GM23248 (cell line): ENCODE data around the gene MAP4K1. TPM values are rescaled to one million over a fixed set of nuclear protein-coding genes. Genes with fewer than 3 reads are reported as not detected.
"Not testable (repeated sequence)": the region's sequence is repeated elsewhere in the genome, so short reads cannot be mapped to it uniquely, and the experiment has no call there.

Experiments
- DNase-seq: peaks from one replicate; pipeline ENCODE4 v3.0.0-alpha.2; 2015
- H2AFZ ChIP-seq: fragments of 200-600 bp; sonication (generic); 2 replicates; pipeline ENCODE4 v1.6.1; 2016; ENCODE audit warnings: antibody characterized with exemption
- H3F3A ChIP-seq: fragments of 200-600 bp; sonication (generic); 2 replicates; pipeline ENCODE4 v1.6.1; 2016; ENCODE audit warnings: mild to moderate bottlenecking, antibody characterized with exemption, mixed run types; ENCODE audit not compliant: insufficient read depth
- H3K27ac ChIP-seq: fragments of 200-600 bp; sonication (generic); 2 replicates; pipeline ENCODE4 v1.5.1; 2016; ENCODE audit warnings: mild to moderate bottlenecking
- H3K27me3 ChIP-seq: fragments of 200-600 bp; sonication (generic); replicated peaks from 2 replicates; pipeline ENCODE4 v1.6.1; 2016; ENCODE audit warnings: mild to moderate bottlenecking; ENCODE audit not compliant: insufficient read depth
- H3K36me3 ChIP-seq: fragments of 200-600 bp; sonication (generic); 2 replicates; pipeline ENCODE4 v1.6.1; 2016; ENCODE audit warnings: low read depth, mild to moderate bottlenecking
- H3K4me1 ChIP-seq: fragments of 200-600 bp; sonication (generic); 2 replicates; pipeline ENCODE4 v1.6.1; 2016; ENCODE audit warnings: mild to moderate bottlenecking; ENCODE audit not compliant: insufficient read depth
- H3K4me2 ChIP-seq: fragments of 200-600 bp; sonication (generic); one replicate; pipeline ENCODE4 v1.6.1; 2016; ENCODE audit warnings: mild to moderate bottlenecking; ENCODE audit not compliant: unreplicated experiment
- H3K4me3 ChIP-seq: fragments of 200-600 bp; sonication (generic); 2 replicates; pipeline ENCODE4 v1.5.1; 2016; ENCODE audit warnings: mild to moderate bottlenecking
- H3K79me2 ChIP-seq: fragments of 200-600 bp; sonication (generic); 2 replicates; pipeline ENCODE4 v1.6.1; 2016; ENCODE audit warnings: mild to moderate bottlenecking; ENCODE audit not compliant: insufficient read depth
- H3K9ac ChIP-seq: fragments of 200-600 bp; sonication (generic); 2 replicates; pipeline ENCODE4 v1.6.1; 2016; ENCODE audit warnings: mild to moderate bottlenecking
- H3K9me2 ChIP-seq: fragments of 200-600 bp; sonication (generic); 2 replicates; pipeline ENCODE4 v1.6.1; 2016; ENCODE audit warnings: mixed run types, mild to moderate bottlenecking, moderate library complexity; ENCODE audit not compliant: insufficient read depth
- H3K9me3 ChIP-seq: fragments of 200-600 bp; sonication (generic); one replicate; pipeline ENCODE4 v1.6.1; 2017; ENCODE audit warnings: low read depth
- H4K20me1 ChIP-seq: fragments of 200-600 bp; sonication (generic); 2 replicates; pipeline ENCODE4 v1.6.0; 2016; ENCODE audit not compliant: insufficient read depth
- EZH2 ChIP-seq: fragments of 200-600 bp; sonication (generic); IDR thresholded peaks from 2 replicates; pipeline ENCODE4 v1.6.1; 2018; ENCODE audit warnings: antibody characterized with exemption, mild to moderate bottlenecking; ENCODE audit not compliant: insufficient read depth, poor library complexity, severe bottlenecking
- EZH2phosphoT487 ChIP-seq: fragments of 200-600 bp; sonication (generic); IDR thresholded peaks from 2 replicates; pipeline ENCODE4 v1.6.1; 2018; ENCODE audit warnings: antibody characterized with exemption, moderate library complexity, mild to moderate bottlenecking, low read depth; ENCODE audit not compliant: insufficient read depth
- WGBS, 2 experiments: methylation state at CpG; one replicate each; pipeline ENCODE4 v1.1.6; 2015 to 2017; ENCODE audit warnings: low lambda C conversion rate in 2 of 2, low coverage in 1 of 2; ENCODE audit errors: missing lambda C conversion rate in 2 of 2; 5-methylcytosine and 5-hydroxymethylcytosine counted together
- in situ Hi-C: fragments of 300-500 bp; cut with MboI; formaldehyde crosslinking; loops from 2 replicates; pipeline ENCODE4 v1.15.0; 2020
- polyA plus RNA-seq: library from polyadenylated mRNA; unstranded; fragments of >200 nt; fragmentation: Nextera tagmentation; extraction: Ambion mirVana; gene quantifications from 2 replicates; pipeline ENCODE4 v1.2.1, GENCODE V29; 2016
- total RNA-seq: library from RNA; depleted of rRNA; stranded (reverse); fragments of >200 nt; shearing (Covaris generic); gene quantifications from 2 replicates; pipeline ENCODE4 v1.2.3, GENCODE V29; 2014

The MAP4K1 gene
- total and polyA plus RNA-seq, 2 experiments from 2014 or later, result 0.63 TPM; not detected in 1

GRCh38 chr19:38614289-38614688 is 3.5 kb downstream of the MAP4K1 start:
- no peak overlapping the region for H2AFZ ChIP-seq
- no peaks in the 10 kb centered on the region for H3K27me3 ChIP-seq
- no peak for TF ChIP-seq EZH2
- TF ChIP-seq EZH2phosphoT487, result no peak
- no peak for DNase-seq
- in situ Hi-C loops, result no loop called here
- no peaks in the 10 kb centered on the region for H3K9me2 ChIP-seq
- no peaks in the 10 kb centered on the region for H3K4me1 ChIP-seq
- H3K9ac ChIP-seq, result no peak overlapping the region
- peaks cover 3% of the 10 kb centered on the region for H3K79me2 ChIP-seq
- H3F3A ChIP-seq, result no peaks in the 10 kb centered on the region
- no peak overlapping the region for H3K4me3 ChIP-seq
- 40 to 65% methylated on average over 3 of the region's 3 CpGs for WGBS, 2 experiments
- no peaks in the 10 kb centered on the region for H3K9me3 ChIP-seq
- H3K27ac ChIP-seq, result no peak overlapping the region
- H3K36me3 ChIP-seq, result no peaks in the 10 kb centered on the region
- no peak overlapping the region for H3K4me2 ChIP-seq
- H4K20me1 ChIP-seq, result no peaks in the 10 kb centered on the region

- 53 to 54% methylated on average over 6 of the region's 6 CpGs for WGBS, 2 experiments
- H3K36me3 ChIP-seq, result no peaks in the 10 kb centered on the region
- in situ Hi-C loops, result no loop called here
Measured at GRCh38 chr19:38606131-38606530, 11.6 kb downstream of the MAP4K1 start.

GRCh38 chr19:38602856-38603255 is 14.9 kb downstream of the MAP4K1 start:
- H3K36me3 ChIP-seq, H3K27me3 ChIP-seq, H2AFZ ChIP-seq, H3K9me2 ChIP-seq, H3K27ac ChIP-seq, H3K4me3 ChIP-seq, in situ Hi-C loops, H3K79me2 ChIP-seq, H3F3A ChIP-seq, H4K20me1 ChIP-seq, H3K4me2 ChIP-seq, DNase-seq, H3K4me1 ChIP-seq, H3K9me3 ChIP-seq, H3K9ac ChIP-seq: not testable (repeated sequence)
- 91 to 96% methylated on average over 5 of the region's 5 CpGs for WGBS, 2 experiments

More at GRCh38 chr19:38606131-38606530, 11.6 kb downstream of the MAP4K1 start:
- Histone ChIP-seq H3K4me2 (no peak overlapping the region), H3K79me2 (no peaks in the 10 kb centered on the region), H2AFZ (no peak overlapping the region), H3K4me1 (no peaks in the 10 kb centered on the region), H3K4me3 (no peak overlapping the region), H3K9ac (no peak overlapping the region), H3K27me3 (no peaks in the 10 kb centered on the region), H3F3A (peaks cover 8% of the 10 kb centered on the region; the same call in 1 of the 2 replicates), H3K27ac (no peak overlapping the region), H3K9me3 (no peaks in the 10 kb centered on the region), H3K9me2 (no peaks in the 10 kb centered on the region), H4K20me1 (no peaks in the 10 kb centered on the region)
- no peak for DNase-seq
- no peak for TF ChIP-seq EZH2

GRCh38 chr19:38599722-38600121 is 18.0 kb downstream of the MAP4K1 start:
- Histone ChIP-seq H3K27ac (no peak overlapping the region), H4K20me1 (no peaks in the 10 kb centered on the region), H2AFZ (no peak overlapping the region), H3K27me3 (no peaks in the 10 kb centered on the region), H3K4me1 (no peaks in the 10 kb centered on the region), H3K79me2 (no peaks in the 10 kb centered on the region), H3K9ac (no peak overlapping the region), H3K36me3 (no peaks in the 10 kb centered on the region), H3K9me2 (no peaks in the 10 kb centered on the region), H3F3A (peaks cover 8% of the 10 kb centered on the region; the same call in 1 of the 2 replicates), H3K4me3 (no peak overlapping the region), H3K4me2 (no peak overlapping the region), H3K9me3 (no peaks in the 10 kb centered on the region)
- no peak for DNase-seq
- in situ Hi-C loops, result no loop called here
- 76 to 79% methylated on average over 11 of the region's 11 CpGs for WGBS, 2 experiments
- TF ChIP-seq EZH2 (no peak), EZH2phosphoT487 (no peak)

GRCh38 chr19:38597075-38597474 is 20.7 kb downstream of the MAP4K1 start:
- no peaks in the 10 kb centered on the region for H3K9me2 ChIP-seq
- H3K79me2 ChIP-seq, result no peaks in the 10 kb centered on the region
- no peaks in the 10 kb centered on the region for H3K9me3 ChIP-seq
- 72% methylated on average over 11 of the region's 11 CpGs for WGBS, 2 experiments
- TF ChIP-seq EZH2phosphoT487 (no peak), EZH2 (no peak)
- H3K4me2 ChIP-seq, result no peak overlapping the region
- no peaks in the 10 kb centered on the region for H3K4me1 ChIP-seq
- H4K20me1 ChIP-seq, result no peaks in the 10 kb centered on the region
- no peak overlapping the region for H3K27ac ChIP-seq
- no peak overlapping the region for H2AFZ ChIP-seq
- no peak overlapping the region for H3K9ac ChIP-seq
- DNase-seq, result no peak
- no peaks in the 10 kb centered on the region for H3K36me3 ChIP-seq
- no peaks in the 10 kb centered on the region for H3F3A ChIP-seq
- H3K4me3 ChIP-seq, result no peak overlapping the region
- in situ Hi-C loops, result no loop called here
- no peaks in the 10 kb centered on the region for H3K27me3 ChIP-seq
